ENCODE measurements around the gene UST. TPM values are rescaled to one million over a fixed set of nuclear protein-coding genes. Genes with fewer than 3 reads are reported as not detected.

The UST gene
- total RNA-seq, 1 experiment from 2014 or later: 6.1 TPM

GRCh38 chr6:149079911-149080491 lies 333.2 kb downstream of the UST start:
- DNase-seq (ENCODE audit: low read depth, low spot score) (no peak), ATAC-seq (no peak)
- H3K9me3 ChIP-seq (ENCODE audit: control insufficient read depth in 1 of 2, insufficient read depth in 1 of 2, low read depth in 1 of 2, low read length in 2 of 2): no peaks in the 10 kb centered on the region
- H3K36me3 ChIP-seq (ENCODE audit: control insufficient read depth in 1 of 2, insufficient read depth in 2 of 2, low read length in 2 of 2): no peaks in the 10 kb centered on the region
- no peaks in the 10 kb centered on the region; a peak in 1 of 4 replicates for H3K4me1 ChIP-seq (ENCODE audit: control insufficient read depth in 1 of 2, insufficient read depth in 2 of 2, low read length in 2 of 2)
- POLR2A ChIA-PET: no interaction called here
- H3K27ac ChIP-seq (ENCODE audit: low read depth, low read length): no peak overlapping the region
- no TSS peak for BruUV-seq (replicated peaks)
- no peaks in the 10 kb centered on the region for H4K20me1 ChIP-seq (ENCODE audit: insufficient read depth)
- CTCF ChIA-PET: interaction anchor here (1.8 kb wide), 1 partner anchor 352 kb away, joined by 12 read pairs; no protein-coding TSS in a partner anchor
- H2AFZ ChIP-seq (ENCODE audit: low read depth, low read length, poor library complexity, severe bottlenecking): no peak overlapping the region
- intact Hi-C loops (cut with micrococcal nuclease): no loop called here
- H3K4me3 ChIP-seq (replicated peaks in 1 of 2; ENCODE audit: low read depth in 1 of 2, low read length in 2 of 2): no peak overlapping the region
- H3K9me2 ChIP-seq (ENCODE audit: insufficient read depth): no peaks in the 10 kb centered on the region
- H3K79me2 ChIP-seq (ENCODE audit: insufficient read depth, low read length): no peaks in the 10 kb centered on the region
- TF ChIP-seq CTCF (IDR thresholded peaks at IDR 0.05 in 2 of 3, conservative IDR thresholded peaks at IDR 0.05 in 1 of 3; ENCODE audit: borderline replicate concordance in 1 of 3, insufficient read depth in 1 of 3, low read depth in 2 of 3, low read length in 2 of 3): no peak
- TF ChIP-seq CEBPB (IDR thresholded peaks at IDR 0.05; ENCODE audit: low read depth): no peak
- TF ChIP-seq YY1 (IDR thresholded peaks at IDR 0.05; ENCODE audit: extremely low read depth, insufficient replicate concordance, low read depth, low read length): no peak
- TF ChIP-seq SP1 (IDR thresholded peaks at IDR 0.05; ENCODE audit: low read depth): no peak
- TF ChIP-seq CBX3 (IDR thresholded peaks at IDR 0.05; ENCODE audit: low read depth): no peak
- no peak for TF ChIP-seq EZH2phosphoT487 (IDR thresholded peaks at IDR 0.05; ENCODE audit: borderline replicate concordance)
- no peak for TF ChIP-seq EZH2 (IDR thresholded peaks at IDR 0.05)
- TF ChIP-seq REST (IDR thresholded peaks at IDR 0.05; ENCODE audit: low read depth): no peak
- TF ChIP-seq POLR2A (IDR thresholded peaks at IDR 0.05; ENCODE audit: borderline replicate concordance, extremely low read depth, insufficient read depth, insufficient read length): no peak
- TF ChIP-seq ELF1 (IDR thresholded peaks at IDR 0.05; ENCODE audit: borderline replicate concordance, low read depth): no peak
- no peak for TF ChIP-seq ZFX (IDR thresholded peaks at IDR 0.05)
- TF ChIP-seq EGR1 (IDR thresholded peaks at IDR 0.05; ENCODE audit: low read depth): no peak
- TF ChIP-seq FOSL1 (IDR thresholded peaks at IDR 0.05; ENCODE audit: low read depth): no peak
- no peak overlapping the region for H3K4me2 ChIP-seq (ENCODE audit: low read length)
- no peaks in the 10 kb centered on the region for H3K27me3 ChIP-seq (ENCODE audit: insufficient read depth, low read length)
- H3K9ac ChIP-seq (ENCODE audit: low read length): no peak overlapping the region
- RAD21 ChIA-PET (ENCODE audit: low non-redundant PET in 1 of 2, low total read pairs in 2 of 2, uncharacterized antibody in 2 of 2, unreplicated experiment in 2 of 2): no interaction called here
